Esophagus muscularis mucosa (tissue), 4 donors: ENCODE measurements around the gene FAM181A.

Experiments
- EP300 ChIP-seq: sonication (generic); formaldehyde crosslinking; IDR thresholded peaks from one replicate; pipeline ENCODE4 v1.6.1; 2017; ENCODE audit warnings: antibody characterized with exemption
- POLR2A ChIP-seq: fragments of 450-650 bp; IDR thresholded peaks from one replicate; pipeline ENCODE4 v1.6.1; 2017; ENCODE audit warnings: antibody characterized with exemption, moderate library complexity, mild to moderate bottlenecking, low read depth
- TF ChIP-seq, protein P1 (sequence below), 3 experiments: fragments of 200-600 bp in 2 of 3; fragments of 450-650 bp in 1 of 3; sonication (generic) in 2 of 3; IDR thresholded peaks; one replicate each; pipeline ENCODE4 v1.5.1; 2017 to 2019; ENCODE audit warnings: antibody characterized with exemption in 3 of 3, mild to moderate bottlenecking in 2 of 3, moderate library complexity in 1 of 3

DNA sequence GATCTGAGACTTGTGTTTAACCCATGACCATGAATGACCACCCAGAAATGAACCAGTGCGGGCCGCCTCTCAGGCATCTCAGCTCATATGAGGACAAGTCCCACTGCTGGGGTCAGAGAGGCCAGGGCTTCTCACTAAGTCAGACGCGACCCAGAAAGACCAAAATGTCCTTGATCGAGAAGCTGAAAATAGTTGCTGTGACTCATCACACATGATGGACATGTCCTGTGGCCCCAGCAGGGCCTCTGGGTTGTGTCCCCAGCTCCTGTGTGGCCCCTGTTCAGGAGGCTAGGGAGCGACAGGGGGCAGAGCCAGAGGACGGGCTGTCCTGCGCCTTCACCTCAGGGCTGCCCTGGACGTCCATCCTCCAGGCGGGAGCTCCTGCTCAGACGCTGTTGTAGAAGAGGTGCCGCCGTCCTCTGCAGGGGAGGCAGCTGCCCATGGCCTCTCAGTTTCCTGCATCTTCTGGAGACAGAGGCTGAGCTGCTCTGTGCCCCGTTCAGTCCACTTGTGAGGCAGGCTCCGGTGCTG lies 29.0 kb upstream of the FAM181A start:
- TF ChIP-seq, protein P1, sequence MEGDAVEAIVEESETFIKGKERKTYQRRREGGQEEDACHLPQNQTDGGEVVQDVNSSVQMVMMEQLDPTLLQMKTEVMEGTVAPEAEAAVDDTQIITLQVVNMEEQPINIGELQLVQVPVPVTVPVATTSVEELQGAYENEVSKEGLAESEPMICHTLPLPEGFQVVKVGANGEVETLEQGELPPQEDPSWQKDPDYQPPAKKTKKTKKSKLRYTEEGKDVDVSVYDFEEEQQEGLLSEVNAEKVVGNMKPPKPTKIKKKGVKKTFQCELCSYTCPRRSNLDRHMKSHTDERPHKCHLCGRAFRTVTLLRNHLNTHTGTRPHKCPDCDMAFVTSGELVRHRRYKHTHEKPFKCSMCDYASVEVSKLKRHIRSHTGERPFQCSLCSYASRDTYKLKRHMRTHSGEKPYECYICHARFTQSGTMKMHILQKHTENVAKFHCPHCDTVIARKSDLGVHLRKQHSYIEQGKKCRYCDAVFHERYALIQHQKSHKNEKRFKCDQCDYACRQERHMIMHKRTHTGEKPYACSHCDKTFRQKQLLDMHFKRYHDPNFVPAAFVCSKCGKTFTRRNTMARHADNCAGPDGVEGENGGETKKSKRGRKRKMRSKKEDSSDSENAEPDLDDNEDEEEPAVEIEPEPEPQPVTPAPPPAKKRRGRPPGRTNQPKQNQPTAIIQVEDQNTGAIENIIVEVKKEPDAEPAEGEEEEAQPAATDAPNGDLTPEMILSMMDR (IDR thresholded peaks at IDR 0.05): no peak
- no peak for TF ChIP-seq POLR2A
- no peak for TF ChIP-seq EP300
